Stimulated activated CD8-positive, alpha-beta memory T cell treated with anti-CD3 and anti-CD28 coated beads, Interleukin-12 subunit alpha, Interleukin-12 subunit beta, amount 100 ng/mL, for 1 hour (primary cell): Measurements from ENCODE around the gene OST4.

Experiments used
- DNase-seq: peaks from one replicate; pipeline ENCODE4 v3.0.0-alpha.2; 2020; ENCODE audit warnings: low read depth

The OST4 gene

DNA sequence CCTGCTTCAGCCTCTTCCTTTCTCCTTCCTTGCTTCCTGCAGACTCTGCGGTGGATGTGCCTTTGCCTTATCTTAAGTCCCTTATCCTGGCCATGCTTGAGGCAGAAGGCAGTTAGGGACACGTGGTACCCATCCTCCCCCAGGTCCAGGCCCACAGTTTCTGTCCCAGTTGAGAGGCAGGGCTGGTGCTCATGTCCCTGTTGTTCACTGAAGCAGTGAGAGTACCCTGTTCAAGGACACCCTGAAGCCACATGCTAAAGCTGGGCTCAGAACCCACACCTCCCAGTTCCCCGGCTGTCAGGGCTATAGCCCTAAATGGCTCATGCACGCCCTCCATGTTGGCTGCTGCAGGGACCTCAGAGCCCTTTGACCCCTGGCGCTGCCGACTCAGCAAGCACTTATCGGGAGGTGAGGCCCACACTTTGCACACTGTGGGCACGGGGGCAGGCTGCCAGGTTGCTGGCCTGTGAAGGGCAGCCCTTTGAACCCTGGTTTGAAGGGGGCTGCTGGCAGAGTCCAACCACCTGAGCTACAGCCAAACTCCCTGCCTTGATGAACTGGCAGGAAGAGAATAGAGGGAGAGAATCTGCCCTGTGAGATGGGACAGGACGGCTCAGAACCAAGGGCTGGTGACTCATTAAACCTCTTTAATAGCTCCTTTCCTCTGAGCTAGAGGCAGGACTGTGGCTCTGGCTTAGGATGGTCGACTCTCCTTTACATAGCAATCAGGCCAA is 21.4 kb upstream of the OST4 start:
- DNase-seq: no peak

DNA sequence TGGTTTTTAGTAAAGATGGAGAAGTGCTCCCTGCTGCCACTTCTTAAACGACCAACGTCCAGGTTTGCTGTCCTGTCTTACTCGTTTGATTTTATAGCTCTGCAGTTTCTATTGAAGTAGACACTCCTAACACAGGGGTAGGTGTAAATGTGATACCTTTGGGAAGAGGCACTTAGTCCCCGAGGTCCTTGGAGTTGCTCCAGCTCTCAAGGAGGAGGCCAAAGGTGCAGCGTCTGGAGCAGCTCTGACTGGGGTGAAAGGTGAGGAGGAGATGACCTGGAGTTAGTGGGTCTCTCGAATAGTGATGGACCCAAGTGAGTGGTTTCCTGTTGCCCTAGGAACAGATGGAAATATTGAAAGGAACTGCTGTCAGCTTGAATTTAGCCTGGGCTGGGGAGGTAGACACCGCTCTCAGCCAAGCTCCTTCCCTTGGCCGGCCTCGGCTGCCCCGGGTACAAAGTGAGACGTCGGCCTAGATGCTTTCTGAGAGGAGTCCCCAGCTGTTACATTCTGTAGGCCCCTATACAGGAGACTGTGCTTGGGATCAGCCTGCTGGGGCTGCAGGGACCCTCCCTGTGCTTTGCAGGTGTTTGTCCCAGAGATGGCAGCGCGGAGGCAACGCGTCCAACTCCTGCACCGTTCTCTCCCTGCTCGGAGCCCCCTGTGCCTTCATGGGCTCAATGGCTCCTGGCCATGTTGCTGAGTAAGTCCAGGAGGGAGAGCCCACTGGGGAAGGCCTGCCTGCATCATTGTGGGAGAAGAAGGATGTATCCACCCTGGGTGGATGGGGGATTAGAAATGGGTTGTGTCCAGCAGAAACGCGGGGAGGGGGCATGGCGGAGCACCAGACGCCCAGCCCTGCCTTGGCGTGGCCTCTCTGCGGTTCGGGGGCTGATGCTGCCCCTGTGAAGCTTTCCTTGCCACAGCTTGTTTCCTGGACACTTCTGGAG is 20.6 kb upstream of the OST4 start:
- no peak for DNase-seq

DNA sequence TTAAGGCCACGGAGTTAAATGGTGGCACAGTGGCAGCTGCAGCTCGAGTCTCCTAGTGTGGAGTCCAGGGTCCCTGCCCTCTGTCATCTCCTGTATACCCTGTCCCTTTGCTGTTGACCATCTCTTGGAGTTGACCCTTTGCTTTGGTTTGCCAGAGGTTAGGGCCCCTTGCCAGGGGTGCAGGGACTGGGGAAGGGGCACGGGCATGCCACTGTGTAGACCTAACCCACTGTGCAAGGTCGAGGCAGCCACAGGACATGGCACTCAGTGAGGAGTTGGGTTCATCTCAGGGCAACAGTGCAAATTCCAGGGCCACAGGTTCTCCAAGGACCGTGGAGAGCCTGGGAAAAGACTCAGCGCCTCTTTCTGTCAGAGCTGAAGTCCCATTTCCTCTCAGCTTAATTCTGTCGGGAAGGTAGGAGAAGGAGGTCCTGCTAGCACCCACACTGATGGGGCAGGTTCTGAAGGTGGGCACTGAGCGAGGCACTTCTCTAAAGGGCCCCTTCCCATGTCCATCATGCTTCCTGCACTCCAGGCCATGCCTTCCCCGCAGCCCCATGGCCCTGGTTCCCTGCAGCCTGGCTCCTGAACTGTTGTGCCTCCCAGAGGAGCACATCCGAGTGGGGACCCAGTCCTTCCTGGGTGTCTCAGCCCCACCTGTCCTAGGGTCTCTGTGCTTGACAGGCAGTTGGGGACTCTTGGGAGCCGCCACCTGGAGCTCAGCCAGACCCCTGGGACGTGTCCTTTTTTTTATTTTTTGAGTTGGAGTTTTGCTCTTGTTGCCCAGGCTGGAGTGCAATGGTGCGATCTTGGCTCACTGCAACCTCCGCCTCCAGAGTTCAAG is 17.9 kb upstream of the OST4 start:
- no peak for DNase-seq

GRCh38 chr2:27088634-27089033 is 17.2 kb upstream of the OST4 start:
- no peak for DNase-seq

- no peak for DNase-seq
Observed at GRCh38 chr2:27087823-27088410, 16.5 kb upstream of the OST4 start.

GRCh38 chr2:27086724-27087593 is 15.5 kb upstream of the OST4 start, which contains the start of gene KHK:
Gene KHK (plus strand): TSS chr2:27086772. CDS start chr2:27087260, 488 bp downstream.
- DNase-seq: no peak

GRCh38 chr2:27086090-27086723 is 14.8 kb upstream of the OST4 start:
- DNase-seq: peak; percentile 95

- no peak for DNase-seq
Observed at GRCh38 chr2:27085673-27086089, 14.2 kb upstream of the OST4 start.

DNA sequence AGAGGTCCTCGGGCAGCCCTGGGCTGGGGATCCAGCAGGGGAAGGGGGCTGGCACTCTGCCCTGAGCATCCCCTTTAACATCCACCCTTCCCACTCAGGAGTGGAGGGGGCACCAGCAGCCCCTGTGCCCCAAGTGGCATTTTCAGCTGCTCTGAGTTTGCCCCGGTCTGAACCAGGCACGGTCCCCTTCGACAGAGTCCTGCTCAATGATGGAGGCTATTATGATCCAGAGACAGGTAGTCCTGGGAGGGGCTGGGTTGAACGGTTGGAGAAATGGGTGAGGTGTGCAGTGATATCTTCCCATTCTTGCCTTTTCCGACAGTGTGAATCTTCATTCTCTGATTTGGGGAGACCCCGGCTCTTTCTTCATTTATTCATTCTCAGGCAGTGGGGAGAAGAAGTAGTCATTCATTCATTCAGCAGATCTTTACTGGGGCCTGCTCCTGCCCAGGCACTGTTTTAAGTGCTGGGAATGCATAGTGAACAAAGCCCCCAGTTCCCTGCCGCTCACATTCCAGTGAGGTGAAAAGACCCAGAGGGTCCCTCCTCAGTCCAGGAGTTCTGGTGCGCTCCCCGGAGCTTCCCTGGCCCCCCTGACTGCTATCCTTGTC is 13.7 kb upstream of the OST4 start:
- DNase-seq: no peak

GRCh38 chr2:27084297-27085061 is 13.0 kb upstream of the OST4 start:
- DNase-seq: no peak

DNA sequence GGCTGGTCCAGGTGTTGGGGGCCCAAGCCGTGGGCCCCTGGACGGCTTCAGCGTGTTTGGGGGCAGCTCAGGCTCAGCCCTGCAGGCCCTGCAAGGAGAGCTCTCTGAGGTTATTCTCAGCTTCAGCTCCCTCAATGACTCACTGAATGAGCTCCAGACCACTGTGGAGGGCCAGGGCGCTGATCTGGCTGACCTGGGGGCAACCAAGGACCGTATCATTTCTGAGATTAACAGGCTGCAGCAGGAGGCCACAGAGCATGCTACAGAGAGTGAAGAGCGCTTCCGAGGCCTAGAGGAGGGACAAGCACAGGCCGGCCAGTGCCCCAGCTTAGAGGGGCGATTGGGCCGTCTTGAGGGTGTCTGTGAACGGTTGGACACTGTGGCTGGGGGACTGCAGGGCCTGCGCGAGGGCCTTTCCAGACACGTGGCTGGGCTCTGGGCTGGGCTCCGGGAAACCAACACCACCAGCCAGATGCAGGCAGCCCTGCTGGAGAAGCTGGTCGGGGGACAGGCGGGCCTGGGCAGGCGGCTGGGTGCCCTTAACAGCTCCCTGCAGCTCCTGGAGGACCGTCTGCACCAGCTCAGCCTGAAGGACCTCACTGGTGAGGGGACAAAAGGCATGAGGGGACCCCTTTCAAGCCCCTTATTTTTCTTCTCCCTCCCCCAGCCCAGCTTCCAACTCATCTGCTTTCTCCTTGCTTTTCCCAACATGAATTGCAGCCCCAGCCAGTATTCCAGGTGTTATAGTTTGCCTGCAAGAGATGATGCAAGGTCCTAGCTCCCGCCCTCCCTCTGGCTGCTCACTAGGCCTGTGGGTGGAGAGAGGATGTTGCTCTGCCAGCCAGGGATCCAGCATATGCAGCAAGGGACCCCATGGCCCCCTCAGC is 12.2 kb upstream of the OST4 start:
- no peak for DNase-seq

DNA sequence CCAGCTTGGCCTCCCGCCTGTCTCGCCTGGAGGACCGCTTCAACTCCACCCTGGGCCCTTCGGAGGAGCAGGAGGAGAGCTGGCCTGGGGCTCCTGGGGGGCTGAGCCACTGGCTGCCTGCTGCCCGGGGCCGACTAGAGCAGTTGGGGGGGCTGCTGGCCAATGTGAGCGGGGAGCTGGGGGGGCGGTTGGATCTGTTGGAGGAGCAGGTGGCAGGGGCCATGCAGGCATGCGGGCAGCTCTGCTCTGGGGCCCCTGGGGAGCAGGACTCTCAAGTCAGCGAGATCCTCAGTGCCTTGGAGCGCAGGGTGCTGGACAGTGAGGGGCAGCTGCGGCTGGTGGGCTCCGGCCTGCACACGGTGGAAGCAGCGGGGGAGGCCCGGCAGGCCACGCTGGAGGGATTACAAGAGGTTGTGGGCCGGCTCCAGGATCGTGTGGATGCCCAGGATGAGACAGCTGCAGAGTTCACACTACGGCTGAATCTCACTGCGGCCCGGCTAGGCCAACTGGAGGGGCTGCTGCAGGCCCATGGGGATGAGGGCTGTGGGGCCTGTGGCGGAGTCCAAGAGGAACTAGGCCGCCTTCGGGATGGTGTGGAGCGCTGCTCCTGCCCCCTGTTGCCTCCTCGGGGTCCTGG is 11.4 kb upstream of the OST4 start:
- no peak for DNase-seq

- no peak for DNase-seq
Observed at GRCh38 chr2:27081984-27082772, 10.7 kb upstream of the OST4 start.

DNA sequence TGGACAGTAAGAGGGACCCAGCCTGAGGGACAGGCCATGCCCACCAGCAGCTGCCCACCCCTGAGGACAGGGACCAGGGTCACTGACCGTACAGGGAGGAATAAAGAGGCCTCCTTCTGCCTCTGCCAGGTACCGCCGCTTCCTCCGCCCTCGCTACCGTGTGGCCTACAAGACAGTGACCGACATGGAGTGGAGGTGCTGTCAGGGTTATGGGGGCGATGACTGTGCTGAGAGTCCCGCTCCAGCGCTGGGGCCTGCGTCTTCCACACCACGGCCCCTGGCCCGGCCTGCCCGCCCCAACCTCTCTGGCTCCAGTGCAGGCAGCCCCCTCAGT is 9.1 kb upstream of the OST4 start:
- DNase-seq: no peak

DNA sequence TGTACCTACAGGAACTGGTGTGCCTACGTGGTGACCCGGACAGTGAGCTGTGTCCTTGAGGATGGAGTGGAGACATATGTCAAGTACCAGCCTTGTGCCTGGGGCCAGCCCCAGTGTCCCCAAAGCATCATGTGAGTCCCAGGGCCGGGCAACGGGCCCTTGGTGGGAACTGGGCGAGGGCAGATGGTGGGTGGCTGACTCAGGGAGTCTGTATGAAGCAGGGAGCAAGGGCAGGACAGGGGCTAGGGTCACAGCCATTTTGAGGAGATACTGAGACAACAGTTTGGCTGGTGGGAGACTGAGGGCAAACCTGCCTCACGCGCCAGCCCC is 8.7 kb upstream of the OST4 start:
- no peak for DNase-seq

DNA sequence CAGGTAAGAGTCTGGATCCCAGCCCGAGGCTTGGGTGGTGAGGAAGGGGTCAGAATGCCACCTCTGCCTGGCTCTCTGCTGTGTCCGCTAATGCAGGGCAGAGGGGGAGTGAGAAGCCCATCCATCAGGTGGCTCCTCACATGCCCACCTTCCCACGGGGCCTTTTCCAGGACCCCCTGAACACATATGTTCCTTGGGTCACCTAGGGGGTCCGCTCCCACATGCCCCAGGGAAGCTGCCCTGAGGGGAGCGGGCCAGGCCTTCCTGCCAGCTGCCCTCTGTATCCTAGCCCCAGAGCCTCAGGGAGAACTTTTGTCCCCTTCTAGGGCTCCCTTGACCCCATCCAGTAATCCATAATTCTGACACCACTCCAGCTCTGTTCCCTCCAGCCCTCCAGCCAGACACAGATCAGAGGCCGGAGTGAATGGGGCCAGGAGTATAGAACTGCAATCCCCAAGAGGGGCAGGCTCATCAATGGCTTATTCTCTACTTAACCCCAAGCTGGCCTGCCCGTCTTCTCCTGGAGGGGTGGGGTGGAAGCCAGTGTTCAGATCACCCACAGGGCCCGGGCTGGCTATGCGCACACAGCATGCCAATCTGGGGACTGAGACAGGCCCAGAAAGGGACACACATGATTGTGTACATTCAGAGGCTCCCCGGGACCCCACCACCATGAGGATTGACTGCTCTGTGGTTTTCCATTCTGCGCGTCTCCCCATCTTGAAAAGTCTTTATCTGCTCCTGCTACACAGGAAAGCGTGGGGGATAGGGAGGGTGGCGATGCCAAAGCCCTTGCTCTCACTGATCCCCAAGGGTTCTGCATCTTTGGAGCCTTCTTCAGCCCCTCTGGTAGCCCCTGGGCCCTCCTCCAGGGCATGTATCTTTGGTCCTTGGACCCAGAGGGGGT is 8.0 kb upstream of the OST4 start:
- DNase-seq: no peak
